Measurements from ENCODE around the gene EPHB2. TPM values are rescaled to one million over a fixed set of nuclear protein-coding genes. Genes with fewer than 3 reads are reported as not detected.
A peak's percentile ranks its signal among the peaks of the same experiment; 100 is the strongest.

EPHB2 gene
- total RNA-seq, 1 donor = 24.9 TPM

- DNase-seq (ENCODE audit: low read depth) = peak; percentile 63
- peak; percentile 69 for TF ChIP-seq CTCF (IDR thresholded peaks at IDR 0.05; ENCODE audit: insufficient read depth, low read length)
- H3K4me3 ChIP-seq (ENCODE audit: low read depth, low read length) = no peak overlapping the region
Observed at GRCh38 chr1:22731924-22732720, 21.5 kb downstream of the EPHB2 start.

- H3K4me3 ChIP-seq (ENCODE audit: low read depth, low read length) = no peak overlapping the region
- DNase-seq (ENCODE audit: low read depth) = no peak
- no peak for TF ChIP-seq CTCF (IDR thresholded peaks at IDR 0.05; ENCODE audit: insufficient read depth, low read length)
Observed at GRCh38 chr1:22733643-22734042, 23.0 kb downstream of the EPHB2 start.

DNA sequence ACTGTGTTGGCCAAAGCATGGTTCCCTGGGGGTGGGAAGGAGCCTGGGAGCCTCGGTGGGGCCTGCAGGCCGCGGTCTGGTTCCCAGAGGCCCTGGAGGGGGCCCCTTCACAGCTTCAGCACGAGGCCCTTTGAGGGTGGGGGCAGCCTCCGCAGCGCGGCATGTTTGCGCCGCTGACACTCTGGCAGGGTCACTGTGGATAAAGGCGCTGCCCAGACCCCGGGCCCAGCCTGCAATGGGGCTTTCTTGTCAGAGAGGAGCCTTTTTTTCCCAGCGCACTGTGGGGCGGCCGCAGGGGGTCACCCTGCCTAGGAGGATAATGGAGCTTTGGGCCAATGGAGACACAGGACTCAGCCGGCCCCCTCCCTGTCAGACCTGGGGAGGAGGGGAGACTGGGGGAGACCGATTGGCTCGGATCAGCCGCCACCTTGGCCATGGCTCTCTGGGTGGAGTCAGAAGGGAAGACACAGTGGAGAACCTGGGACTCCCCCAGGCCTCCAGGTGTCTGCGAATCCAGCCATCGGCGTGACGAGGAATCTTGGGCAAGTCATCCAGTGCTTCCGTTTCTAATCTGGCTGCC, 26.0 kb downstream of the EPHB2 start:
- DNase-seq (ENCODE audit: low read depth) = no peak
- H3K4me3 ChIP-seq (ENCODE audit: low read depth, low read length) = no peak overlapping the region
- no peak for TF ChIP-seq CTCF (IDR thresholded peaks at IDR 0.05; ENCODE audit: insufficient read depth, low read length)

DNA sequence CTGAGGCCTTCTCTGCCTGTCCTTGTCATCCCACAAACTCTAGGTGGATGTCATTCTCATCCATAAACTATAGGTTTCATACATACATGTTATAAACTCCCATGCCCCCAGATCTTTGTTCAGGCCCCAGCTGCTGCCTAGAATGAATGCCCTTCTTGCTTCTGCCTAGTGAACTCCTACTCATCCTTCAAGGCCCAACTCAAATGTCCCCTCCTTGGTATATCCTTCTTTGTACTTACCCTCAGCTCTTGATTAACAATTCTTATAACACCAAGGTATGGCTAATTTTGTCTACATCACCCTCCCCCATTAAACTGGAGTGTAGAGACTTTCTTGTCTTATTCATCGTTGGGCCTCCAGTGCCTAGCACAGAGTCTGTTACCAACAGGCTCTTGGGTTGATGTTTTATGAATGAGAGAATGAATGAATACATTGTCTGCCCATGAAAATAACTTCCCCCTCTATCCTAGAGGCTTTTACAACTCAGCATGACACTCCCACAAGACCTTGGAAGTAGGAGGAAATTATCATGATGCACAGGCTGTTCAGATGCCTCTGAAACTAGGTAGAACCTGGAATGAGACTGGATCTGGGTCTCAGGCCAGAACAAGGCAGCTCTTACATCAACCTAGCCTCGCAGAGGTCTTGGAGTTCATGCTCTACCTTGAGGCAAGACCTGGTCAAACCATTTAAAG, 26.9 kb downstream of the EPHB2 start:
- TF ChIP-seq CTCF (IDR thresholded peaks at IDR 0.05; ENCODE audit: insufficient read depth, low read length) = no peak
- no peak overlapping the region for H3K4me3 ChIP-seq (ENCODE audit: low read depth, low read length)
- no peak for DNase-seq (ENCODE audit: low read depth)

- TF ChIP-seq CTCF (IDR thresholded peaks at IDR 0.05; ENCODE audit: insufficient read depth, low read length) = no peak
- DNase-seq (ENCODE audit: low read depth) = no peak
Observed at GRCh38 chr1:22738069-22738435, 27.4 kb downstream of the EPHB2 start.

DNA sequence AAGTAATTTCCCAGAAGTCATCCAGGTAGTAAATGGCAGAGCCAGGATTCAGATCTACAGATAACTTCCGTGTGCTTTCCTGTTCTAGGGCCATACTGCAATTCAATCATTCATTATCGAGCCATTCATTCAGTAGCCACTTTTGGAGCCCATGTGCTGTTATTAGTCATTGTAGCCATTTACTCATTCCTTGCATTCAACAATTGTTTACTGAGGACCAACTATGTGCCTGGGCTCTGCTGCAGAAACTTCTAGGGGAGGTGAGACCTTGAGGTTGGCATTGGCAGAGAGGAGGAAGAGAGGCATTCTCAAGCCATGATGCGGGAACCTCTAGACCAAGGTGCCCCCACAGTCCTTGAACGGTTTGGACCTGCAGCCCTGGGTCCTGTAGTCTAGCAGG, 27.9 kb downstream of the EPHB2 start:
- no peak overlapping the region for H3K4me3 ChIP-seq (ENCODE audit: low read depth, low read length)
- no peak for TF ChIP-seq CTCF (IDR thresholded peaks at IDR 0.05; ENCODE audit: insufficient read depth, low read length)
- DNase-seq (ENCODE audit: low read depth) = no peak

More at GRCh38 chr1:22738069-22738435, 27.4 kb downstream of the EPHB2 start:
- H3K4me3 ChIP-seq (ENCODE audit: low read depth, low read length) = no peak overlapping the region
